H9 (cell line): ENCODE measurements around the gene UNC5C. TPM values are rescaled to one million over a fixed set of nuclear protein-coding genes. Genes with fewer than 3 reads are reported as not detected.

Experiments
- DNase-seq: peaks from one replicate; pipeline ENCODE4 v3.0.0-alpha.2; 2017
- H2AFZ ChIP-seq: one replicate; pipeline ENCODE4 v1.6.1; 2013; ENCODE audit warnings: mild to moderate bottlenecking, low read length, control low read depth, moderate library complexity
- H2AK5ac ChIP-seq: 2 replicates; pipeline ENCODE4 v1.6.1; 2013; ENCODE audit warnings: low read length, control low read depth, mixed read lengths; ENCODE audit not compliant: insufficient read length
- H2BK120ac ChIP-seq: one replicate; pipeline ENCODE4 v1.6.1; 2013; ENCODE audit warnings: low read depth, mild to moderate bottlenecking, low read length, control low read depth, inconsistent platforms; ENCODE audit not compliant: poor library complexity, severe bottlenecking
- H2BK12ac ChIP-seq: 2 replicates; pipeline ENCODE4 v1.6.1; 2013; ENCODE audit warnings: low read length, control low read depth, mixed read lengths, low read depth; ENCODE audit not compliant: insufficient read length
- H2BK15ac ChIP-seq: 2 replicates; pipeline ENCODE4 v1.6.1; 2013; ENCODE audit warnings: low read depth, low read length, control low read depth
- H2BK20ac ChIP-seq: one replicate; pipeline ENCODE4 v1.6.1; 2013; ENCODE audit warnings: low read depth, mild to moderate bottlenecking, low read length, control low read depth, inconsistent platforms; ENCODE audit not compliant: poor library complexity, severe bottlenecking
- H2BK5ac ChIP-seq: 2 replicates; pipeline ENCODE4 v1.6.1; 2013; ENCODE audit warnings: low read length, control low read depth, mixed read lengths; ENCODE audit not compliant: insufficient read length
- H3K14ac ChIP-seq: 2 replicates; pipeline ENCODE4 v1.6.1; 2013; ENCODE audit warnings: low read length, control low read depth; ENCODE audit not compliant: insufficient read depth
- H3K18ac ChIP-seq: 2 replicates; pipeline ENCODE4 v1.6.1; 2013; ENCODE audit warnings: low read depth, mild to moderate bottlenecking, mixed read lengths, low read length, control low read depth; ENCODE audit not compliant: insufficient read length
- H3K23ac ChIP-seq: 2 replicates; pipeline ENCODE4 v1.6.1; 2013; ENCODE audit warnings: low read length, control low read depth, mixed read lengths, low read depth; ENCODE audit not compliant: insufficient read length
- H3K23me2 ChIP-seq: 2 replicates; pipeline ENCODE4 v1.6.1; 2013; ENCODE audit warnings: low read depth, mild to moderate bottlenecking, mixed read lengths, low read length, control low read depth; ENCODE audit not compliant: insufficient read length, poor library complexity, severe bottlenecking
- H3K27ac ChIP-seq: 2 replicates; pipeline ENCODE4 v1.5.1; 2013; ENCODE audit warnings: low read length, control low read depth, mixed read lengths, low read depth; ENCODE audit not compliant: insufficient read length
- H3K27me3 ChIP-seq: 2 replicates; pipeline ENCODE4 v1.6.1; 2013; ENCODE audit warnings: low read length, control low read depth, inconsistent platforms; ENCODE audit not compliant: insufficient read depth
- H3K4ac ChIP-seq: 2 replicates; pipeline ENCODE4 v1.6.1; 2013; ENCODE audit warnings: low read depth, mild to moderate bottlenecking, control low read depth, inconsistent platforms, low read length, moderate library complexity
- H3K4me1 ChIP-seq: 2 replicates; pipeline ENCODE4 v1.6.1; 2013; ENCODE audit warnings: low read length, control low read depth, inconsistent platforms; ENCODE audit not compliant: insufficient read depth
- H3K4me2 ChIP-seq: 2 replicates; pipeline ENCODE4 v1.6.1; 2013; ENCODE audit warnings: low read length, control low read depth, mixed read lengths; ENCODE audit not compliant: insufficient read length, insufficient read depth
- H3K56ac ChIP-seq: 2 replicates; pipeline ENCODE4 v1.6.1; 2013; ENCODE audit warnings: low read depth, mild to moderate bottlenecking, mixed read lengths, low read length, control low read depth; ENCODE audit not compliant: insufficient read length
- H3K79me1 ChIP-seq: 2 replicates; pipeline ENCODE4 v1.6.1; 2013; ENCODE audit warnings: low read depth, mild to moderate bottlenecking, moderate library complexity, low read length, control low read depth, inconsistent platforms; ENCODE audit not compliant: insufficient read depth, poor library complexity, severe bottlenecking
- H3K79me2 ChIP-seq: 2 replicates; pipeline ENCODE4 v1.6.1; 2013; ENCODE audit warnings: low read length, control low read depth, inconsistent platforms; ENCODE audit not compliant: insufficient read depth
- H3K9ac ChIP-seq: 2 replicates; pipeline ENCODE4 v1.6.1; 2013; ENCODE audit warnings: low read length, control low read depth, mixed read lengths; ENCODE audit not compliant: insufficient read length; ENCODE audit errors: extremely low read depth
- H3K9me3 ChIP-seq: one replicate; pipeline ENCODE4 v1.6.1; 2013; ENCODE audit warnings: low read depth, low read length, inconsistent platforms; ENCODE audit not compliant: control insufficient read depth
- H3T11ph ChIP-seq: one replicate; pipeline ENCODE4 v1.6.1; 2013; ENCODE audit warnings: mild to moderate bottlenecking, low read length, control low read depth, inconsistent platforms
- H4K20me1 ChIP-seq: one replicate; pipeline ENCODE4 v1.6.1; 2013; ENCODE audit not compliant: control insufficient read depth, insufficient read length, insufficient read depth
- H4K5ac ChIP-seq: 2 replicates; pipeline ENCODE4 v1.6.1; 2013; ENCODE audit warnings: low read depth, mild to moderate bottlenecking, mixed read lengths, low read length, control low read depth; ENCODE audit not compliant: insufficient read length
- H4K8ac ChIP-seq: replicated peaks from 2 replicates; pipeline ENCODE4 v1.6.1; 2013; ENCODE audit warnings: low read length, control low read depth, mixed read lengths, low read depth; ENCODE audit not compliant: insufficient read length
- H4K91ac ChIP-seq: 2 replicates; pipeline ENCODE4 v1.6.1; 2013; ENCODE audit warnings: low read depth, mild to moderate bottlenecking, moderate library complexity, mixed read lengths, low read length, control low read depth; ENCODE audit not compliant: insufficient read length
- H3K27ac Mint-ChIP-seq, 3 experiments: 2 replicates in 2 of 3; 3 replicates in 1 of 3; pipeline ENCODE4 v1.8.0; 2020 to 2021; ENCODE audit warnings: mixed read lengths in 3 of 3, mild to moderate bottlenecking in 1 of 3, moderate library complexity in 1 of 3
- H3K27me3 Mint-ChIP-seq: 2 replicates; pipeline ENCODE4 v1.8.0; 2021; ENCODE audit warnings: low read depth, mild to moderate bottlenecking, moderate library complexity, mixed read lengths
- H3K36me3 Mint-ChIP-seq, 3 experiments: 2 replicates in 2 of 3; 3 replicates in 1 of 3; pipeline ENCODE4 v1.8.0; 2020 to 2021; ENCODE audit warnings: low read depth in 3 of 3, mixed read lengths in 3 of 3; ENCODE audit not compliant: insufficient read depth in 1 of 3
- H3K4me1 Mint-ChIP-seq, 2 experiments: 2 replicates each; pipeline ENCODE4 v1.8.0; 2020; ENCODE audit warnings: mixed read lengths in 2 of 2
- H3K4me3 Mint-ChIP-seq, 2 experiments: 2 replicates in 1 of 2; 3 replicates in 1 of 2; pipeline ENCODE4 v1.8.0; 2020 to 2021; ENCODE audit warnings: mild to moderate bottlenecking in 2 of 2, mixed read lengths in 2 of 2, moderate library complexity in 1 of 2
- H3K9me3 Mint-ChIP-seq, 2 experiments: 2 replicates in 1 of 2; 3 replicates in 1 of 2; pipeline ENCODE4 v1.8.0; 2020; ENCODE audit warnings: mild to moderate bottlenecking in 2 of 2, mixed read lengths in 2 of 2, moderate library complexity in 1 of 2
- CTCF ChIP-seq: fragments of 200-600 bp; sonication (generic); conservative IDR thresholded peaks from 3 replicates; pipeline ENCODE4 v1.8.0; 2021; ENCODE audit warnings: antibody characterized with exemption, mild to moderate bottlenecking
- WGBS: extraction: QIAGEN DNeasy Blood & Tissue Kit; methylation state at CpG from one replicate; pipeline ENCODE4 v1.1.7; 2013; ENCODE audit warnings: missing lambda C conversion rate, low lambda C conversion rate, mixed read lengths; ENCODE audit not compliant: insufficient read length; ENCODE audit errors: extremely low coverage; 5-methylcytosine and 5-hydroxymethylcytosine counted together
- total RNA-seq: library from RNA; stranded (reverse); gene quantifications from 2 replicates; pipeline ENCODE4 v1.2.1, GENCODE V29; 2021

Gene UNC5C
- total RNA-seq, 1 experiment from 2014 or later = not detected

- H3K36me3 Mint-ChIP-seq = no peaks in the 10 kb centered on the region; a peak in 1 of 7 replicates
- H3K4me1 Mint-ChIP-seq = peaks cover 6 to 7% of the 10 kb centered on the region in 2 experiments; a peak in 3 of 4 replicates
Measured at GRCh38 chr4:95214408-95214807, 334.4 kb downstream of the UNC5C start.

More at GRCh38 chr4:95214408-95214807, 334.4 kb downstream of the UNC5C start:
- H3K27me3 ChIP-seq = no peaks in the 10 kb centered on the region
- no peaks in the 10 kb centered on the region for H3K9me3 Mint-ChIP-seq
- WGBS = no CpG with 5 or more reads among the region's 5 CpGs
- no peak overlapping the region for H3K9ac ChIP-seq
- H3K4me1 ChIP-seq = no peaks in the 10 kb centered on the region
- no peak overlapping the region for H4K91ac ChIP-seq
- no peak overlapping the region for H3K56ac ChIP-seq
- no peaks in the 10 kb centered on the region for H3K9me3 ChIP-seq
- H2BK120ac ChIP-seq = no peak overlapping the region
- no peak overlapping the region for H3T11ph ChIP-seq
- no peak overlapping the region for H3K14ac ChIP-seq
- no peaks in the 10 kb centered on the region for H4K20me1 ChIP-seq
- no peaks in the 10 kb centered on the region for H3K23me2 ChIP-seq
- H2BK5ac ChIP-seq = no peak overlapping the region
- H2BK12ac ChIP-seq = no peak overlapping the region
- no peak overlapping the region for H2AK5ac ChIP-seq
- H3K27me3 Mint-ChIP-seq = no peaks in the 10 kb centered on the region; the same call in 1 of the 2 replicates
- no peak for TF ChIP-seq CTCF
- no peak overlapping the region for H3K4ac ChIP-seq
- no peak overlapping the region for H2BK15ac ChIP-seq
- H3K4me3 Mint-ChIP-seq = no peak overlapping the region
- no peak overlapping the region for H3K23ac ChIP-seq
- no peak overlapping the region for H2AFZ ChIP-seq
- no peak for DNase-seq
- no peaks in the 10 kb centered on the region for H3K79me1 ChIP-seq
- H3K79me2 ChIP-seq = no peaks in the 10 kb centered on the region
- H3K18ac ChIP-seq = no peak overlapping the region
- no peak overlapping the region for H3K27ac Mint-ChIP-seq
- no peak overlapping the region for H2BK20ac ChIP-seq
- no peak overlapping the region for H4K8ac ChIP-seq
- H3K27ac ChIP-seq = no peak overlapping the region
- H3K4me2 ChIP-seq = no peak overlapping the region
- H4K5ac ChIP-seq = no peak overlapping the region
